Colon (tissue), 2 donors: ENCODE data around the gene SEMA4G.

Experiments used
- FAIRE-seq: peaks from 2 replicates; lab custom pipeline; 2012; peaks lifted over from hg19 to GRCh38; lab: Jason Lieb, UNC
- donor health status: control.
- donor health status: control.

SEMA4G gene

DNA sequence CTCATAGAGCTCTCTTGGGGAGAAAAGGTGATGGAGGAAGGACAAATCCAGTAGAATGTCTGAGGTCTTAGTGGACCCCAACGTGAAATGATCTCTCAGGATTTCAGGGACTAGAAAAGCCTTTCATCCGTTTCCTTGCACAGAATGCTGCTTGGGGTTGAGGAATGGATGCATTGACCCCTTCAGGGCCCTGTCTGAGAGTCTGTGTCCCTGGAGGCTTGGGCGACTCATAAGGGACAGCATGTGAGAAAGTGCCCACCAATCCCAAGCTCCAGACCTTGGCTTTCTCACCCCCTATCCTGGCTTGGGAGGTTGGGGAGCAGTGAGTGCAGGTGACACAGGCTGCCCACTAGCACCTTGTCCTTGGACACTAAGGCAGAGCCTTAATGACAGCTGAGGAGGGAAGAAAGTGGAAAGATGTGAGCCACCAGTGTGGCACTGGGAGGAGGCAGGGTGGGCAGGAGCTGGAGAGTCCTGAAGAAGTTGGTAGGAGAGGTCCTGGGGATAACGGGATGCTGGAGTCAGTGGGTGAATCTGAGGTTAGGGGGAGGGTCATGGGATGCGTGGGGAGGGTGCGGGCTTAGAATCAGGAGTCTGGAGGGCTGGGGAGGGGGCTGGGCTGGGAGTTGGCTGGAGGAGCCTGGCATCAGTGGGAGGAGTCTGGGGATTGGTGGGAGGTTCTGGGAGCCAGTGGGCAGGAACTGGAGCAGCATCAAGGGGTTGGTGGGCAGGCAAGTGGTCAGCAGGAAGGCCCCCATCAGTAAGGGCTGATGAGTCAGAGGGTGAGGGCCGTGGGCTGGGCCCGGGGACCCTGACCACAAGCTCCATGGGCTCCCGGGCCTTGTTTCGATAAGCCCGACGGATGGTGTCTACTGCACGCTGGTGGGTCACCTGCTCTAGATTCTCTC is 38.9 kb downstream of the SEMA4G start:
- no peak for FAIRE-seq

DNA sequence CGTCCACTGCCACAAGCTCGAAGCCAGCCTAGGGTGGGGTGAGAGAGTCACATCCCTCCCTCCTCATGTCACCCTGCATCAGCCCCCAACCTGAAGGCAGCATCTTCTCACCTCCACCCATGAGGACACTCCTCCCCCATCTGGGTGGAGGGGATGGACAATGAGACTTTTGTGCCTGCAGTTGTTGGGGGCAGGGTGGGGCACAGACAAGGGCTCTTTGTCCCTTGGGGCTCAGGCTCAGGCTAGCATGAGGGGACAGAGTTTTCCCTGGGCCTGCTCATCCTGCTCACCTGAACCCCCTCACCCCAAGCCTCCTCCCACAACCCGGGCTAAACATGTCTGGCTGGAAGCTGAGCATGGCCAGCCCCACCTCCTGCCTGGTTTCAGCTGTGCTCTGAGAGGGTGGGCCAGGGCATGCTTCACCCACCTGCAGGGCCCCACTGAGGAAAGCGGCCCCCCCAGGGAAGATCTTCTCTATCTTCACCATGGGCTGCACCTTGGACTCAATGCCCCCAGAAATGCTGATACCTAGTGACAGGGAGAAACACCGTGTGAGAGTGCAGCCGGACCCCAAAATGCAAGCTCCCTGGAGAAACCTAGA is 39.6 kb downstream of the SEMA4G start:
- FAIRE-seq = no peak

- FAIRE-seq = no peak
Observed at GRCh38 chr10:101010329-101010728, 41.0 kb downstream of the SEMA4G start.

- FAIRE-seq = no peak
Observed at GRCh38 chr10:101011517-101012423, 42.5 kb downstream of the SEMA4G start.

GRCh38 chr10:101012525-101013364 is 43.4 kb downstream of the SEMA4G start:
- FAIRE-seq = no peak

DNA sequence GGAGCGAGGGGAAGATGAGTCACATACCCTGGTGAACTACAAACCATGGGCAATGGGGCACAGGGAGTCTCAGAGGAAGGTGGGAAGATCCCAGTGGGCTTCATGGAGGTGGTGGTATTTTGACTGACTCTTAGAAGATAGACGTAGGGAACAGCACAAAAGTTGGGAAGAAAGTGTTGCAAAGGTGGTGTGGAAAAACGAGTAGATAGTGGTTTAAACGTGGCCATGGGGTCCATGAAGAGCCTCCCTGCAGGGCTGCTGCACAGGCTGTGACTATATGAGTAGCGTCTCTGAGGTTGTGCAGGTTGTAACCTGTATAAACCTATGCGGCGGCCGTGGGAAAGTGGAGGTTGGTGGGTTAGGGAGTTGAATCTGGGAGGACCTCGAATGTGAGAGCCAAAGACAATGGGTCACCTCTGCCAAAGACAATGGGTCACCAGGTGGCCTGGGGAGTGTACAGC is 44.1 kb downstream of the SEMA4G start:
- FAIRE-seq = no peak

DNA sequence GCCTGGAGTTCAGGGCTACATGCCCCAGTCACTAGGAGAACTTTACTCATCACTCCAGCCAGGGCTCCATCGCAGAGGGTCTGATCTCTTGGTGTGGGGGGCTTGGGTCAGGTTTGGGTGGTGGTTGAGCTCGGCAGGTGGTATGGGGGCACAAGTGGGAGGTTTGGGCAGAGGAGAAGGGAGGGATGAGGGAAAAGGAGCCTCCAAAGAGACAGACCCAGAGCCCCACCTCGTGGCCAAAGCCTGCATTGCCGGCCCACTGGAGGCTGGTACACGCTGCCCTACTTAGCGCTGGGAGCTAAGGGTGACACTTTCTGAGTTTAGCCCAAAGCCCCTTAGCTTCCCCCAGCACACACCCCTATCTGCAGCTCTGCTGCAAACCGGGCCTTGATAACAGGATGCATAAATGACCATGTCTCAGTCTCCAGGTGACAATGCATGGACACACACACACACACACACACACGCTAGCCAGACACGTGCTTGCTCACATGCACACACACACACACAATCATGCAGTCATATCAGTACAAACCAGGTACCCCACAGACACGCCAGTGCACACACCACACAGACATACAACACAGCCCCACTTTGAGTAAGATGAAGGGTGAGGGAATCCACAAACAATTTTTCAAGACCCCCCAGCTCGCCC is 45.1 kb downstream of the SEMA4G start:
- no peak for FAIRE-seq

- FAIRE-seq = no peak
Observed at GRCh38 chr10:101014966-101015581, 45.8 kb downstream of the SEMA4G start.

GRCh38 chr10:101015582-101015973 is 46.3 kb downstream of the SEMA4G start:
- no peak for FAIRE-seq

DNA sequence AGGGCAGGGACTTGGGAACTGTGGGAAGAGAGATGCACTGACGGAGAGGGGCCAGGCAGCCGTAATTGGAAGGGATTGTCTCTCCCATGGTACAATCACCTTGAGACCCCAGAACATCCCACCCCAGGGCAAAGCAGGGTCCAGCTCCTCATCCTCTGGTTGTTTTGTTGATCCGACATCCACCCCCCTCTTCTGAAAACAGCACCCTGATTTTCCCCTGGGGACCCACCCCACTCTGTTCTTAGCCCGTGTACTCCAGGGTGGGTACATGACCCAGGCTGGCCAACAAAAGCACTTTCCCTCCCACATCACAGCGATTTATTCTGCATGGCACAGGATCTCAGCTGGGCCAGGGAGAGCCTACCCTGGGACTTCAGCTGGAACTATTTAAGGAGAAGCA is 47.5 kb downstream of the SEMA4G start:
- FAIRE-seq = no peak

DNA sequence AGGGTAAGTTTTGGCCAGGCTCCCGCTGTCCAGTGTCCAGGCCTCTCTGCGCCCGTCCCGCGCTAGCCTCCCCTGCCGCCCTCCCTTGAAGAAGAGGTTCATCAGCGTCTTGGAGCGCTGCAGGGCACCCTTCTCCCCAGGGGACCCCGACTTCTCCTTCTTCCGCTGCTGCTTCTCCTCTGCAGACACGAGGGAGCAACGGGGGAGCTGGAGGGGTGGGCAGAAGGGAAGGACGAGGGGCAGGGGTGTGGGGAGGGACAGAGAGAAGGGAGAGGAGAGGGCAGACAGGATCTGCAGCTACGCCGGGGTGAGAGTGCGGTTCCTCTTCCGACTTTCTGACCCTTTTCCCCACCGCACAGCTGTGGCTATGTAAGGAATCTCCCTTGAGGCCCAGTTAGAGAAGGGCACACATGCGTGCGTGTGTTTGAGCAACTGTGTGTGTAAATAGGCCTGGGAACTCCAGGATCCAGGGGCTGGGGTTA is 48.9 kb downstream of the SEMA4G start:
- FAIRE-seq = no peak

DNA sequence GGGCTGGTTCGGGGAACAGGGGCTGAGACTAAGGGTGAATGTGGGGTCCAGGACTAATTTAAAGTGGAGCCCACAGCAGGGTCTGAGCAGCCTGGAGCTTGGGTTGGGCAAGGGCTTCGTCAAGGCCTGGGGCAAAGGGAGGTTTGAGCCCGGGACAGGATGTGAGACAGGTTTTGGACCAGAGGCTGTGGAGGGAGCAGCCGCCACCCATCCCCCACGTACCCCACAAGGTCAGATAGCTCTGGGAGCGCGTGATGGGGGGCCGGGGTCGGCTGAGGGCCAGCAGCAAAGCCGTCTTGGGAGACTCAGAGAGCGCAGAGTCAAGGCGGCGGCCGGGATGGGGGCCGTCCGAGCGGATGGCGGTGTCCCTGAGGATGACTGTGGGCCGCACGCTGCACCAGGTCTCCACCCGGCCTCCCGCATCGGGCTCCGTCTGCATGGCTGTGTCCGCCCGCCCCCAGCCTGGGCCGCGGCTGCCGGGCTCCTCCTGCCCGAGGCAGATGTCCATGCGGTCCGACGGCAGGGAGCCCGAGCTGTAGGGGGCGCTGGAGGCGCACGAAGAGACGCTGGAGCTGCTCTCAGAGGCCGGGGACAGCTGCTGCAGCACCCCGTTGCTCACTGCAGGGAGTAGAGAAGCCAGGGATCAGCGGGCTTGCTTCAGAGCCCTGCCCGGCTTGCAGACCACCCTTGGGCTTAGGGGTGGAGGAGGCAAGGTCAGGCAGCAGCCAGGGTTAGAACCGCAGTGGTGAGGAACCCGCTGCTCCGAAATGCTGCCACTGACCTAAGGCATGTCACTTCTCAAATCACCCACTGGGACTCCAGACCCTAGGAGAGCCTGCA is 49.5 kb downstream of the SEMA4G start:
- no peak for FAIRE-seq
